H1 (cell line): ENCODE data around the gene ZNF804B. TPM values are rescaled to one million over a fixed set of nuclear protein-coding genes. Genes with fewer than 3 reads are reported as not detected.

Experiments
- CTCF ChIA-PET: fragments of 300-600 bp; sonication (Branson Sonifier 250); formaldehyde crosslinking; loops from one replicate; lab custom pipeline; 2021; ENCODE audit not compliant: partially characterized antibody; lab: Charles Lee
- POLR2A ChIA-PET: fragments of 300-600 bp; sonication (Branson Sonifier 250); formaldehyde crosslinking; loops from one replicate; lab custom pipeline; 2021; ENCODE audit warnings: inconsistent platforms; ENCODE audit not compliant: partially characterized antibody; lab: Charles Lee
- DNase-seq, 2 experiments: peaks; one replicate each; pipeline versions ENCODE4 v3.0.0 to v3.0.0-alpha.2; 2010 to 2022; ENCODE audit warnings: low spot score in 2 of 2, low read depth in 1 of 2, mixed read lengths in 1 of 2
- FAIRE-seq: peaks from 2 replicates; lab custom pipeline; 2011; peaks lifted over from hg19 to GRCh38; lab: Jason Lieb, UNC
- H2AFZ ChIP-seq: 2 replicates; pipeline ENCODE4 v1.8.1; 2012; ENCODE audit warnings: low read length, inconsistent platforms
- H2AK5ac ChIP-seq: 2 replicates; pipeline ENCODE4 v1.6.1; 2013; ENCODE audit warnings: low read depth, low read length
- H2BK120ac ChIP-seq: replicated peaks from 2 replicates; pipeline ENCODE3; 2013; ENCODE audit warnings: low read depth, low read length, inconsistent platforms
- H2BK12ac ChIP-seq: 2 replicates; pipeline ENCODE4 v1.6.1; 2013; ENCODE audit warnings: low read depth, low read length
- H2BK15ac ChIP-seq: 2 replicates; pipeline ENCODE4 v1.6.1; 2013; ENCODE audit warnings: low read length
- H2BK20ac ChIP-seq: 2 replicates; pipeline ENCODE4 v1.6.1; 2013; ENCODE audit warnings: low read length
- H2BK5ac ChIP-seq: 2 replicates; pipeline ENCODE4 v1.6.1; 2013; ENCODE audit warnings: low read depth, low read length
- H3K14ac ChIP-seq: 2 replicates; pipeline ENCODE4 v1.6.1; 2013; ENCODE audit warnings: inconsistent platforms; ENCODE audit not compliant: insufficient read length
- H3K18ac ChIP-seq: 2 replicates; pipeline ENCODE4 v1.6.1; 2013; ENCODE audit warnings: low read length; ENCODE audit errors: extremely low read depth
- H3K23ac ChIP-seq: 2 replicates; pipeline ENCODE4 v1.6.1; 2013; ENCODE audit warnings: inconsistent platforms; ENCODE audit not compliant: insufficient read length
- H3K23me2 ChIP-seq: 2 replicates; pipeline ENCODE4 v1.6.1; 2013; ENCODE audit warnings: low read depth, low read length
- H3K27ac ChIP-seq: 2 replicates; pipeline ENCODE4 v1.6.1; 2011; ENCODE audit warnings: low read depth, low read length, inconsistent platforms
- H3K27me3 ChIP-seq, 4 experiments: replicated peaks in 1 of 4; 1 replicate in 1 of 4; 2 replicates in 3 of 4; pipeline versions ENCODE4 v1.6.1 to v1.8.1; 2011 to 2013; ENCODE audit warnings: low read length in 3 of 4, mild to moderate bottlenecking in 3 of 4, inconsistent platforms in 2 of 4, mixed read lengths in 2 of 4, moderate library complexity in 1 of 4; ENCODE audit not compliant: control insufficient read depth in 3 of 4, insufficient read depth in 3 of 4; ENCODE audit errors: extremely low read depth in 1 of 4
- H3K36me3 ChIP-seq, 4 experiments: 2 replicates each; pipeline versions ENCODE4 v1.6.1 to v1.8.1; 2011 to 2013; ENCODE audit warnings: mild to moderate bottlenecking in 4 of 4, low read length in 3 of 4, moderate library complexity in 2 of 4, control low read depth in 1 of 4, inconsistent platforms in 1 of 4; ENCODE audit not compliant: insufficient read depth in 4 of 4, control insufficient read depth in 2 of 4
- H3K4ac ChIP-seq: replicated peaks from 2 replicates; pipeline ENCODE3; 2013; ENCODE audit warnings: low read length, low read depth, mixed read lengths, inconsistent platforms; ENCODE audit not compliant: insufficient read length
- H3K4me1 ChIP-seq, 4 experiments: replicated peaks in 1 of 4; 1 replicate in 1 of 4; 2 replicates in 3 of 4; pipeline versions ENCODE4 v1.6.1 to v1.8.1; 2011 to 2013; ENCODE audit warnings: low read length in 3 of 4, inconsistent platforms in 2 of 4, mixed read lengths in 1 of 4; ENCODE audit not compliant: insufficient read depth in 4 of 4, control insufficient read depth in 3 of 4
- H3K4me2 ChIP-seq, 2 experiments: 2 replicates each; pipeline versions ENCODE4 v1.6.1 to v1.8.1; 2011 to 2013; ENCODE audit warnings: low read depth in 2 of 2, low read length in 2 of 2, control low read depth in 1 of 2, inconsistent platforms in 1 of 2, mild to moderate bottlenecking in 1 of 2; ENCODE audit not compliant: insufficient read depth in 1 of 2
- H3K4me3 ChIP-seq, 4 experiments: fragments of 200-600, 300-600 bp in 1 of 4; sonication (generic), shearing (Covaris generic), sonication (Bioruptor Twin) in 1 of 4; 2 replicates each; pipeline versions ENCODE4 v1.5.1 to v1.8.1; 2011 to 2016; ENCODE audit warnings: low read length in 4 of 4, low read depth in 3 of 4, control low read depth in 2 of 4, inconsistent platforms in 2 of 4, mild to moderate bottlenecking in 2 of 4, mixed read lengths in 1 of 4, moderate library complexity in 1 of 4; ENCODE audit not compliant: insufficient read depth in 2 of 4; ENCODE audit errors: extremely low read depth in 1 of 4
- H3K56ac ChIP-seq: replicated peaks from 2 replicates; pipeline ENCODE3; 2013; ENCODE audit warnings: low read depth, mild to moderate bottlenecking, mixed read lengths, low read length, inconsistent platforms; ENCODE audit not compliant: insufficient read length
- H3K79me1 ChIP-seq: 2 replicates; pipeline ENCODE4 v1.6.1; 2013; ENCODE audit warnings: low read depth, low read length, control low read depth
- H3K79me2 ChIP-seq, 2 experiments: 2 replicates each; pipeline versions ENCODE4 v1.6.1 to v1.8.1; 2012 to 2013; ENCODE audit warnings: low read length in 2 of 2, mild to moderate bottlenecking in 2 of 2, inconsistent platforms in 1 of 2; ENCODE audit not compliant: insufficient read depth in 2 of 2, control insufficient read depth in 1 of 2
- H3K9ac ChIP-seq, 4 experiments: replicated peaks in 1 of 4; 1 replicate in 1 of 4; 2 replicates in 3 of 4; pipeline versions ENCODE4 v1.6.1 to v1.8.1; 2011 to 2013; ENCODE audit warnings: low read depth in 3 of 4, low read length in 3 of 4, control low read depth in 2 of 4, mild to moderate bottlenecking in 2 of 4, moderate library complexity in 2 of 4, inconsistent platforms in 1 of 4; ENCODE audit errors: extremely low read depth in 1 of 4
- H3K9me3 ChIP-seq, 2 experiments: 2 replicates each; pipeline versions ENCODE4 v1.6.1 to v1.8.1; 2012 to 2013; ENCODE audit warnings: mild to moderate bottlenecking in 2 of 2, moderate library complexity in 2 of 2, control low read depth in 1 of 2, inconsistent platforms in 1 of 2, low read depth in 1 of 2, low read length in 1 of 2, mixed read lengths in 1 of 2; ENCODE audit not compliant: insufficient read depth in 2 of 2
- H4K20me1 ChIP-seq, 2 experiments: replicated peaks in 1 of 2; 2 replicates each; pipeline versions ENCODE3 to v1.8.1; 2011 to 2013; ENCODE audit warnings: inconsistent platforms in 2 of 2, low read length in 2 of 2, mild to moderate bottlenecking in 1 of 2; ENCODE audit not compliant: insufficient read depth in 2 of 2, control insufficient read depth in 1 of 2
- H4K5ac ChIP-seq: 2 replicates; pipeline ENCODE4 v1.6.1; 2013; ENCODE audit warnings: low read length, low read depth, mixed read lengths, inconsistent platforms; ENCODE audit not compliant: insufficient read length
- H4K8ac ChIP-seq: 2 replicates; pipeline ENCODE4 v1.8.0; 2013; ENCODE audit warnings: mild to moderate bottlenecking, moderate library complexity, low read length, inconsistent platforms; ENCODE audit not compliant: insufficient read depth; ENCODE audit errors: extremely low read depth
- H4K91ac ChIP-seq: replicated peaks from 2 replicates; pipeline ENCODE3; 2013; ENCODE audit warnings: low read length, mixed read lengths, inconsistent platforms; ENCODE audit not compliant: insufficient read length
- ASH2L ChIP-seq: fragments of 200-600, 300-600 bp; sonication (generic); IDR thresholded peaks from one replicate; pipeline ENCODE4 v1.7.1; 2017; ENCODE audit warnings: low read length
- BCL11A ChIP-seq, 2 experiments: IDR thresholded peaks; one replicate each; pipeline ENCODE4 v1.6.1; 2011; ENCODE audit warnings: low read depth in 2 of 2, low read length in 2 of 2, mild to moderate bottlenecking in 2 of 2
- BRCA1 ChIP-seq: IDR thresholded peaks from 2 replicates; pipeline ENCODE4 v1.6.1; 2012; ENCODE audit warnings: low read depth, low read length, improper control_type of control experiment
- CHD2 ChIP-seq: IDR thresholded peaks from 2 replicates; pipeline ENCODE4 v1.6.1; 2012; ENCODE audit warnings: low read length, improper control_type of control experiment
- EZH2 ChIP-seq: fragments of 200-600 bp; sonication (generic); IDR thresholded peaks from 2 replicates; pipeline ENCODE4 v1.7.1; 2012; ENCODE audit warnings: low read depth, mild to moderate bottlenecking, moderate library complexity, low read length, inconsistent platforms; ENCODE audit not compliant: severe bottlenecking
- GABPA ChIP-seq: IDR thresholded peaks from 2 replicates; pipeline ENCODE4 v1.6.1; 2011; ENCODE audit warnings: mild to moderate bottlenecking, low read length, moderate library complexity, borderline replicate concordance; ENCODE audit not compliant: insufficient read depth
- NRF1 ChIP-seq: IDR thresholded peaks from 2 replicates; pipeline ENCODE4 v1.6.1; 2011; ENCODE audit warnings: mild to moderate bottlenecking, low read depth, low read length, improper control_type of control experiment
- PHF8 ChIP-seq: fragments of 200-600 bp; sonication (generic); conservative IDR thresholded peaks from 2 replicates; pipeline ENCODE4 v1.7.1; 2012; ENCODE audit warnings: low read depth, mild to moderate bottlenecking, inconsistent platforms, low read length, moderate library complexity
- SP2 ChIP-seq: IDR thresholded peaks from 2 replicates; pipeline ENCODE4 v1.6.1; 2012; ENCODE audit warnings: mild to moderate bottlenecking, low read length, inconsistent platforms
- TEAD4 ChIP-seq: IDR thresholded peaks from 2 replicates; pipeline ENCODE4 v1.6.1; 2012; ENCODE audit warnings: low read depth, low read length, inconsistent platforms, mixed read lengths
- ZNF274 ChIP-seq: IDR thresholded peaks from 2 replicates; pipeline ENCODE4 v1.7.0; 2012; ENCODE audit warnings: low read length, borderline replicate concordance; ENCODE audit errors: extremely low read depth
- WGBS, 2 experiments: shearing (Covaris generic) in 1 of 2; methylation state at CpG; one replicate each; pipeline versions ENCODE4 v1.1.6 to v1.1.7; 2013 to 2015; ENCODE audit warnings: low lambda C conversion rate in 2 of 2, mixed read lengths in 2 of 2, inconsistent platforms in 1 of 2, low coverage in 1 of 2, missing lambda C conversion rate in 1 of 2; ENCODE audit not compliant: insufficient replicate concordance in 2 of 2, insufficient coverage in 1 of 2, insufficient read length in 1 of 2; ENCODE audit errors: extremely low coverage in 1 of 2, missing lambda C conversion rate in 1 of 2; 5-methylcytosine and 5-hydroxymethylcytosine counted together
- polyA plus RNA-seq, 7 experiments: library from polyadenylated mRNA; depleted of rRNA in 3 of 7; stranded (reverse) in 5 of 7; unstranded in 2 of 7; fragments of >200 nt in 5 of 7; fragments of 200-250 nt in 2 of 7; gene quantifications; 1 replicate in 5 of 7; 2 replicates in 1 of 7; 4 replicates in 1 of 7; pipeline versions ENCODE4 v1.2.1 to v1.2.3, GENCODE V29; 2011 to 2013; ENCODE audit warnings: missing spikeins in 2 of 7, mixed read lengths in 2 of 7
- total RNA-seq: library from RNA; stranded (reverse); fragmentation: NEBNext Ultra II Directional; extraction: Animal tissue kit (Norgen Biotek cat#: 25700); gene quantifications from 2 replicates; pipeline ENCODE4 v1.2.1, GENCODE V29; 2021
- TF ChIP-seq, protein P1 (sequence below): IDR thresholded peaks from 2 replicates; pipeline ENCODE4 v1.6.1; 2012; ENCODE audit warnings: inconsistent platforms
- TF ChIP-seq, protein P2 (sequence below): IDR thresholded peaks from 2 replicates; pipeline ENCODE4 v1.6.1; 2012; ENCODE audit warnings: low read length, inconsistent platforms

Gene ZNF804B
- total and polyA plus RNA-seq, 2 of the 8 experiments (the other 6 are each of a cell fraction or from before 2014, with no cell fraction given), result not detected

DNA sequence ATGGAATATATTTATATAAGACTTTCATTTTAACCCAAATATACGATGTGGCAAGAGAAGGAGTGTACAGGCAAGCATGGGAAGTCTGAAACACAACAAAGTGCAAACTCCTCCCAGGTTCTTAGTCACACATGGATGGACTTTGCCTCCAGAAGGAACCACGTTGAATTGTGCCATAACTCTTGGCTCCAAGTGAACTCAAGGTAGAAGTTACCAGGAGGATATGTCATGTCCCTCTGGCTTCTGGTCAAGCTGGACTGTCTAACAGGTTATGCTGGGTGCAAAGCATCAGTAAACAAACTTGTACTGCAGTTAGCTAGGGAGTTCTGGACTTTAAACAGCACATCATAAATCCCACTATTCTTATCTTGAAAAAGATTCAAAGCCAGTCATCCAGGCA is 364.4 kb downstream of the ZNF804B start:
- no peak for FAIRE-seq
- WGBS, 2 experiments, result 89% methylated on average over 2 of the region's 2 CpGs; no CpG with 5 or more reads in 1 of the 2 experiments
- CTCF ChIA-PET, result interaction anchor here (0.6 kb wide), 1 partner anchor 562 kb away, joined by 3 read pairs; no protein-coding TSS in a partner anchor
- TF ChIP-seq CHD2 (no peak), ZNF274 (no peak), BCL11A (IDR thresholded peaks at IDR 0.05; ENCODE audit: low read depth in 2 of 2, low read length in 2 of 2) (no peak), PHF8 (no peak), BRCA1 (no peak), ASH2L (no peak), EZH2 (no peak), GABPA (no peak), TEAD4 (no peak), NRF1 (no peak), SP2 (no peak)
- TF ChIP-seq, protein P1, sequence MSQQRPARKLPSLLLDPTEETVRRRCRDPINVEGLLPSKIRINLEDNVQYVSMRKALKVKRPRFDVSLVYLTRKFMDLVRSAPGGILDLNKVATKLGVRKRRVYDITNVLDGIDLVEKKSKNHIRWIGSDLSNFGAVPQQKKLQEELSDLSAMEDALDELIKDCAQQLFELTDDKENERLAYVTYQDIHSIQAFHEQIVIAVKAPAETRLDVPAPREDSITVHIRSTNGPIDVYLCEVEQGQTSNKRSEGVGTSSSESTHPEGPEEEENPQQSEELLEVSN, result no peak
- TF ChIP-seq, protein P2, sequence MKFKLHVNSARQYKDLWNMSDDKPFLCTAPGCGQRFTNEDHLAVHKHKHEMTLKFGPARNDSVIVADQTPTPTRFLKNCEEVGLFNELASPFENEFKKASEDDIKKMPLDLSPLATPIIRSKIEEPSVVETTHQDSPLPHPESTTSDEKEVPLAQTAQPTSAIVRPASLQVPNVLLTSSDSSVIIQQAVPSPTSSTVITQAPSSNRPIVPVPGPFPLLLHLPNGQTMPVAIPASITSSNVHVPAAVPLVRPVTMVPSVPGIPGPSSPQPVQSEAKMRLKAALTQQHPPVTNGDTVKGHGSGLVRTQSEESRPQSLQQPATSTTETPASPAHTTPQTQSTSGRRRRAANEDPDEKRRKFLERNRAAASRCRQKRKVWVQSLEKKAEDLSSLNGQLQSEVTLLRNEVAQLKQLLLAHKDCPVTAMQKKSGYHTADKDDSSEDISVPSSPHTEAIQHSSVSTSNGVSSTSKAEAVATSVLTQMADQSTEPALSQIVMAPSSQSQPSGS, result no peak

More for the DNA sequence above, 364.4 kb downstream of the ZNF804B start:
- Histone ChIP-seq H2BK15ac (no peak overlapping the region), H4K8ac (no peak overlapping the region), H3K27me3 (peaks cover 0 to 2% (median 0%) of the 10 kb centered on the region in 4 experiments; a peak in 1 of 7 replicates), H3K56ac (no peak overlapping the region), H3K4ac (no peak overlapping the region), H2AK5ac (no peak overlapping the region), H2AFZ (no peak overlapping the region; the same call in 1 of the 2 replicates), H3K79me2 (no peaks in the 10 kb centered on the region), H3K79me1 (no peaks in the 10 kb centered on the region), H3K36me3 (no peaks in the 10 kb centered on the region), H2BK12ac (no peak overlapping the region), H4K5ac (no peak overlapping the region), H4K20me1 (no peaks in the 10 kb centered on the region), H2BK20ac (no peak overlapping the region), H3K27ac (no peak overlapping the region), H3K4me1 (no peaks in the 10 kb centered on the region), H3K14ac (no peak overlapping the region), H3K4me2 (no peak overlapping the region), H3K9me3 (no peaks in the 10 kb centered on the region), H3K23ac (no peak overlapping the region), H3K23me2 (no peaks in the 10 kb centered on the region), H3K9ac (no peak overlapping the region), H2BK120ac (no peak overlapping the region), H3K4me3 (no peak overlapping the region), H2BK5ac (no peak overlapping the region), H3K18ac (no peak overlapping the region), H4K91ac (no peak overlapping the region)
- no peak for DNase-seq
- POLR2A ChIA-PET, result no interaction called here
